HepG2 (cell line): ENCODE measurements around the gene EBF4. TPM values are rescaled to one million over a fixed set of nuclear protein-coding genes. Genes with fewer than 3 reads are reported as not detected.

Source experiments
- ATAC-seq: fragments of 200-7000 bp; cut with Tn5 transposase; 3 replicates; pipeline ENCODE4 v1.9.1; 2020; ENCODE audit warnings: mild to moderate bottlenecking, moderate library complexity
- BruUV-seq: library from RNA; stranded (reverse); fragments of 400-500 nt; replicated peaks from 2 replicates; lab custom pipeline; 2021; lab: Mats Ljungman, UMichigan
- CTCF ChIA-PET: fragments of 300-600 bp; formaldehyde crosslinking; extraction: SDS; loops from one replicate; lab custom pipeline; 2021; ENCODE audit warnings: low total read pairs, inconsistent platforms, low intra/inter-chr PET ratio; lab: Yijun Ruan, JAX
- POLR2A ChIA-PET: fragments of 350-600 bp; sonication (Branson Sonifier 250); formaldehyde crosslinking; loops from one replicate; lab custom pipeline; 2020; ENCODE audit warnings: antibody characterized with exemption, inconsistent platforms; lab: Yijun Ruan, JAX
- DNase-seq: peaks from one replicate; pipeline ENCODE4 v3.0.0-alpha.2; 2015; ENCODE audit warnings: low spot score
- FAIRE-seq: peaks from 3 replicates; lab custom pipeline; 2011; peaks lifted over from hg19 to GRCh38; lab: Jason Lieb, UNC
- H2AFZ ChIP-seq: one replicate; pipeline ENCODE4 v1.6.1; 2011; ENCODE audit warnings: low read length, inconsistent platforms
- H3K27ac ChIP-seq: fragments of 300-600 bp; 3 replicates; pipeline ENCODE4 v1.8.0; 2011; ENCODE audit warnings: mixed run types, mild to moderate bottlenecking, mixed read lengths, low read length, inconsistent platforms; ENCODE audit not compliant: insufficient read depth; ENCODE audit errors: extremely low read length
- H3K27me3 ChIP-seq, 2 experiments: fragments of 200-600 bp in 1 of 2; 2 replicates in 1 of 2; 3 replicates in 1 of 2; pipeline versions ENCODE4 v1.6.0 to v1.8.0; 2011; ENCODE audit warnings: low read length in 2 of 2, mild to moderate bottlenecking in 2 of 2, moderate library complexity in 2 of 2, inconsistent platforms in 1 of 2; ENCODE audit not compliant: insufficient read depth in 2 of 2, control insufficient read depth in 1 of 2
- H3K36me3 ChIP-seq, 2 experiments: fragments of 200-600 bp in 1 of 2; replicated peaks in 1 of 2; 2 replicates in 1 of 2; 3 replicates in 1 of 2; pipeline versions ENCODE4 v1.5.1 to v1.8.0; 2011; ENCODE audit warnings: low read length in 2 of 2, inconsistent platforms in 1 of 2; ENCODE audit not compliant: insufficient read depth in 2 of 2, control insufficient read depth in 1 of 2
- H3K4me1 ChIP-seq: 2 replicates; pipeline ENCODE4 v1.5.1; 2012; ENCODE audit warnings: low read length, inconsistent platforms; ENCODE audit not compliant: insufficient read depth
- H3K4me2 ChIP-seq: 2 replicates; pipeline ENCODE4 v1.6.0; 2011; ENCODE audit warnings: low read depth, low read length, inconsistent platforms
- H3K4me3 ChIP-seq, 3 experiments: fragments of 200-600 bp in 1 of 3; sonication (generic), shearing (Covaris generic) in 1 of 3; replicated peaks in 1 of 3; 2 replicates each; pipeline ENCODE4 v1.5.1; 2011 to 2016; ENCODE audit warnings: low read length in 3 of 3, inconsistent platforms in 2 of 3, low read depth in 2 of 3, mild to moderate bottlenecking in 2 of 3, control low read depth in 1 of 3, mixed read lengths in 1 of 3; ENCODE audit not compliant: insufficient read depth in 1 of 3
- H3K79me2 ChIP-seq: one replicate; pipeline ENCODE4 v1.6.1; 2011; ENCODE audit warnings: low read length, inconsistent platforms; ENCODE audit not compliant: insufficient read depth
- H3K9ac ChIP-seq: 2 replicates; pipeline ENCODE4 v1.6.0; 2011; ENCODE audit warnings: mild to moderate bottlenecking, low read depth, low read length, inconsistent platforms; ENCODE audit not compliant: insufficient read depth
- H3K9me3 ChIP-seq: 2 replicates; pipeline ENCODE4 v1.5.1; 2012; ENCODE audit warnings: mild to moderate bottlenecking, low read length
- H4K20me1 ChIP-seq: 2 replicates; pipeline ENCODE4 v1.6.0; 2011; ENCODE audit warnings: inconsistent platforms, mild to moderate bottlenecking, low read length, moderate library complexity; ENCODE audit not compliant: insufficient read depth
- ATF4 ChIP-seq, 2 experiments: fragments of 450-650 bp in 1 of 2; sonication (generic) in 1 of 2; formaldehyde crosslinking; IDR thresholded peaks; 2 replicates each; pipeline versions ENCODE4 v1.5.0 to v1.8.0; 2020 to 2022; ENCODE audit warnings: mild to moderate bottlenecking in 1 of 2, missing genetic modification reagents in 1 of 2
- CSRNP1 ChIP-seq: sonication (generic); formaldehyde crosslinking; IDR thresholded peaks from 2 replicates; pipeline ENCODE4 v1.8.1; 2023; ENCODE audit warnings: mild to moderate bottlenecking, missing genetic modification reagents
- FOSL1 ChIP-seq: sonication (generic); formaldehyde crosslinking; IDR thresholded peaks from 2 replicates; pipeline ENCODE4 v1.9.0; 2021; ENCODE audit warnings: missing genetic modification reagents, borderline replicate concordance
- MYC ChIP-seq: sonication (generic); formaldehyde crosslinking; IDR thresholded peaks from 2 replicates; pipeline ENCODE4 v1.9.0; 2021; ENCODE audit warnings: missing genetic modification reagents, borderline replicate concordance
- RAD21 ChIP-seq: fragments of 450-650 bp; formaldehyde crosslinking; IDR thresholded peaks from 2 replicates; pipeline ENCODE4 v1.5.0; 2020; ENCODE audit warnings: mild to moderate bottlenecking
- RFX1 ChIP-seq: fragments of 450-650 bp; IDR thresholded peaks from 2 replicates; pipeline ENCODE4 v1.6.1; 2017
- ZNF224 ChIP-seq: sonication (generic); formaldehyde crosslinking; IDR thresholded peaks from 2 replicates; pipeline ENCODE4 v1.5.0; 2020; ENCODE audit warnings: mild to moderate bottlenecking, missing genetic modification reagents
- ZNF296 ChIP-seq: sonication (generic); formaldehyde crosslinking; conservative IDR thresholded peaks from 2 replicates; pipeline ENCODE4 v1.5.0; 2020; ENCODE audit warnings: mild to moderate bottlenecking, missing genetic modification reagents
- ZNF451 ChIP-seq: sonication (generic); formaldehyde crosslinking; IDR thresholded peaks from 2 replicates; pipeline ENCODE4 v1.5.0; 2020; ENCODE audit warnings: mild to moderate bottlenecking, missing genetic modification reagents
- ZNF644 ChIP-seq: IDR thresholded peaks from 2 replicates; pipeline ENCODE4 v1.6.1; 2016; ENCODE audit warnings: low read depth
- ZNF879 ChIP-seq: sonication (generic); formaldehyde crosslinking; IDR thresholded peaks from 2 replicates; pipeline ENCODE4 v1.8.1; 2023; ENCODE audit warnings: missing genetic modification reagents
- WGBS: methylation state at CpG from one replicate; pipeline ENCODE4 v1.1.6; 2017; ENCODE audit warnings: low lambda C conversion rate; 5-methylcytosine and 5-hydroxymethylcytosine counted together
- in situ Hi-C: cut with HindIII; loops from 2 replicates; pipeline ENCODE4 v1.10.0; 2017; ENCODE audit warnings: low pct_unique_long_range_greater_than_20kb; ENCODE audit not compliant: extremely low pct_ligation_motif_present
- intact Hi-C: fragments of 100-400 bp; cut with micrococcal nuclease; formaldehyde crosslinking; loops from one replicate; pipeline ENCODE4 v1.10.0; 2022; ENCODE audit not compliant: unreplicated experiment
- polyA plus RNA-seq, 8 experiments: library from polyadenylated mRNA; depleted of rRNA in 3 of 8; stranded (reverse) in 7 of 8; unstranded in 1 of 8; fragments of >200 nt; fragmentation: Illumina TruSeq in 4 of 8; extraction: Trizol in 4 of 8; gene quantifications; 2 replicates each; pipeline versions ENCODE4 v1.2.1 to v1.2.3, GENCODE V29; 2011 to 2016; ENCODE audit warnings: low read depth in 4 of 8, missing spikeins in 1 of 8, mixed read lengths in 1 of 8; ENCODE audit not compliant: insufficient read depth in 1 of 8
- total RNA-seq, 5 experiments: library from RNA; depleted of rRNA; stranded (reverse); fragments of >200 nt; fragmentation: Illumina TruSeq; extraction: Trizol; gene quantifications; 2 replicates each; pipeline ENCODE4 v1.2.3, GENCODE V29; 2016; ENCODE audit warnings: low read depth in 1 of 5

The EBF4 gene
- total and polyA plus RNA-seq, 2 of the 13 experiments (the other 11 are each of a cell fraction or from before 2014, with no cell fraction given): 0.84 to 2.2 TPM

GRCh38 chr20:2783908-2784566 lies 91.5 kb downstream of the EBF4 start:
- peaks cover 3 to 10% of the 10 kb centered on the region in 2 experiments; a peak in 3 of 5 replicates for H3K27me3 ChIP-seq
- ChIA-PET POLR2A (no interaction called here), CTCF (no interaction called here)
- intact Hi-C loops (no loop called here), in situ Hi-C loops (no loop called here)
- no peak overlapping the region for H3K4me2 ChIP-seq
- H2AFZ ChIP-seq: no peak overlapping the region
- TF ChIP-seq RAD21 (CRISPR knock-in tag) (no peak), MYC (CRISPR knock-in tag) (no peak), ZNF879 (CRISPR knock-in tag) (no peak), ZNF451 (CRISPR knock-in tag) (no peak), ATF4 (CRISPR knock-in tag; IDR thresholded peaks at IDR 0.05) (no peak), RFX1 (no peak), FOSL1 (CRISPR knock-in tag) (no peak), ZNF224 (no peak), ZNF296 (CRISPR knock-in tag) (no peak), CSRNP1 (no peak), ZNF644 (CRISPR knock-in tag) (no peak)
- no peak overlapping the region for H3K4me3 ChIP-seq
- H3K4me1 ChIP-seq: no peaks in the 10 kb centered on the region
- FAIRE-seq (no peak), DNase-seq (no peak), ATAC-seq (no peak)
- 25% methylated on average over 6 of the region's 6 CpGs for WGBS
- no peak overlapping the region for H3K9ac ChIP-seq
- no peaks in the 10 kb centered on the region for H3K9me3 ChIP-seq
- H3K79me2 ChIP-seq: no peaks in the 10 kb centered on the region
- no peak overlapping the region for H3K27ac ChIP-seq
- H4K20me1 ChIP-seq: no peaks in the 10 kb centered on the region
- BruUV-seq: no TSS peak
- H3K36me3 ChIP-seq: no peaks in the 10 kb centered on the region
